Measurements from ENCODE around the gene TMOD4. TPM values are rescaled to one million over a fixed set of nuclear protein-coding genes. Genes with fewer than 3 reads are reported as not detected.

The TMOD4 gene
- total and polyA plus RNA-seq, 2 of the 13 experiments (the other 11 are each of a cell fraction or from before 2014, with no cell fraction given) = 0.66 TPM; not detected in 1

DNA sequence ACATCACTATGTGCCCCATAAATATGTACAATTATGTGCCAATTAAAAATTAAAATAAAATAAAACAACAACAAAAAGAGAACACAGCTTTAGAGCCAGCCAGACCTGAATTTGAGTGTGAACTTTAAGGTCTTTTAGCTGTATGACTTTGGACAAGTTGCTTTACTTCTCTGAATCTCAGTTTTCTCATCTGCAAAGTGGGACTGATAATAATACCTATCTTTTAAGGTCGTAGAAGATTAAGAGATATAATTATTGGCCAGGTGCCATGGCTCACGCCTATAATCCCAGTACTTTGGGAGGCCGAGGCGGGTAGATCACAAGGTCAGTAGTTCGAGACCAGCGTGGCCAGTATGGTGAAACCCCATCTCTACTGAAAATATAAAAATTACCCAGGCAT lies 17.5 kb upstream of the TMOD4 start:
- no peak overlapping the region for H3K4me2 ChIP-seq (ENCODE audit: low read depth, low read length)

DNA sequence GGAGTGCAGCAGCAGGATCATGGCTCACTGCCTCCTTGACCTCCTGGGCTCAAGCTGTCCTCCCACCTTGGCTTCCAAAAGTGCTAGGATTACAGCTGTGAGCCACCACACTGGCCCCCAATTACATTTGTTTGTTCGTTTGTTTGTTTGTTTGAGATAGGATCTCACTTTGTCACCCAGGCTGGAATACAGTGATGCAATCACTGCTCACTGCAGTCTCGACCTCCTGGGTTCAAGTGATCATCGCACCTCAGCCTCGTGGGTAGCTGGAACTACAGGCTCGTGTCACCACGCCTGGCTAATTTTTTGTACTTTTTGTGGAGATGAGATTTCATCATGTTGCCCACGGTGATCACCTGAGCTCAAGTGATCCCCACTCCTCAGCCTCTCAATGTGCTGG lies 16.3 kb upstream of the TMOD4 start:
- no peaks in the 10 kb centered on the region for H3K27me3 ChIP-seq (ENCODE audit: control insufficient read depth in 1 of 2, insufficient read depth in 2 of 2, low read length in 2 of 2)
- H3K27ac ChIP-seq (ENCODE audit: extremely low read length, insufficient read depth, low read length) = no peak overlapping the region
- H3K36me3 ChIP-seq (replicated peaks in 1 of 2; ENCODE audit: control insufficient read depth in 1 of 2, insufficient read depth in 2 of 2, low read length in 2 of 2) = no peaks in the 10 kb centered on the region
- DNase-seq (ENCODE audit: low spot score) (no peak), ATAC-seq (no peak), FAIRE-seq (no peak)
- peaks cover 15% of the 10 kb centered on the region for H3K79me2 ChIP-seq (ENCODE audit: insufficient read depth, low read length)
- H4K20me1 ChIP-seq (ENCODE audit: insufficient read depth, low read length) = no peaks in the 10 kb centered on the region
- H2AFZ ChIP-seq (ENCODE audit: low read length) = peak overlapping the region; percentile 36
- ChIA-PET POLR2A (no interaction called here), CTCF (ENCODE audit: low intra/inter-chr PET ratio, low total read pairs) (no interaction called here)
- no TSS peak for BruUV-seq (replicated peaks)
- no peak overlapping the region for H3K9ac ChIP-seq (ENCODE audit: insufficient read depth, low read depth, low read length)
- 5% methylated on average over 7 of the region's 7 CpGs for WGBS (ENCODE audit: low lambda C conversion rate)
- H3K4me2 ChIP-seq (ENCODE audit: low read depth, low read length) = peak overlapping the region; percentile 42; the same call in 1 of the 2 replicates
- no peaks in the 10 kb centered on the region for H3K9me3 ChIP-seq (ENCODE audit: low read length)
- TF ChIP-seq FOXP1 (IDR thresholded peaks at IDR 0.05) (no peak), FOXP1 (CRISPR knock-in tag; IDR thresholded peaks at IDR 0.05) (peak; percentile 47; the same call in 1 of the 2 replicates), FOXP4 (CRISPR knock-in tag; IDR thresholded peaks at IDR 0.05) (0 out of 2 replicates have a peak, but pooled peaks have one; percentile 33), ZBTB8A (CRISPR knock-in tag; IDR thresholded peaks at IDR 0.05; ENCODE audit: borderline replicate concordance, low read depth) (no peak), ATF7 (IDR thresholded peaks at IDR 0.05) (peak; percentile 46; the same call in 1 of the 2 replicates), ATF7 (CRISPR knock-in tag; IDR thresholded peaks at IDR 0.05) (no peak), CEBPB (IDR thresholded peaks at IDR 0.05; ENCODE audit: borderline replicate concordance, low read depth, low read length) (peak; percentile 65; the same call in 1 of the 2 replicates), ZNF615 (CRISPR knock-in tag; IDR thresholded peaks at IDR 0.05; ENCODE audit: borderline replicate concordance) (no peak), ATF4 (CRISPR knock-in tag; IDR thresholded peaks at IDR 0.05) (peak in 1 of 2 experiments; percentile 58; a peak in 1 of 4 replicates), CEBPG (CRISPR knock-in tag; IDR thresholded peaks at IDR 0.05) (peak; percentile 61), ZNF138 (CRISPR knock-in tag; IDR thresholded peaks at IDR 0.05; ENCODE audit: low read depth) (no peak), ELK4 (CRISPR knock-in tag; IDR thresholded peaks at IDR 0.05; ENCODE audit: borderline replicate concordance) (no peak)
- H3K4me3 ChIP-seq (replicated peaks in 1 of 3; ENCODE audit: insufficient read depth in 1 of 3, low read depth in 2 of 3, low read length in 3 of 3) = no peak overlapping the region
- intact Hi-C loops (cut with micrococcal nuclease; ENCODE audit: unreplicated experiment) (no loop called here), in situ Hi-C loops (cut with HindIII; ENCODE audit: extremely low pct_ligation_motif_present, low pct_unique_long_range_greater_than_20kb) (no loop called here)
- peaks cover 48% of the 10 kb centered on the region for H3K4me1 ChIP-seq (ENCODE audit: insufficient read depth, low read length)

More for the DNA sequence above, 17.5 kb upstream of the TMOD4 start:
- Histone ChIP-seq H3K27me3 (ENCODE audit: control insufficient read depth in 1 of 2, insufficient read depth in 2 of 2, low read length in 2 of 2) (no peaks in the 10 kb centered on the region), H3K9me3 (ENCODE audit: low read length) (no peaks in the 10 kb centered on the region), H3K27ac (ENCODE audit: extremely low read length, insufficient read depth, low read length) (no peak overlapping the region), H2AFZ (ENCODE audit: low read length) (no peak overlapping the region), H3K4me1 (ENCODE audit: insufficient read depth, low read length) (peaks cover 40% of the 10 kb centered on the region), H4K20me1 (ENCODE audit: insufficient read depth, low read length) (no peaks in the 10 kb centered on the region), H3K36me3 (replicated peaks in 1 of 2; ENCODE audit: control insufficient read depth in 1 of 2, insufficient read depth in 2 of 2, low read length in 2 of 2) (no peaks in the 10 kb centered on the region), H3K79me2 (ENCODE audit: insufficient read depth, low read length) (peaks cover 14% of the 10 kb centered on the region), H3K4me3 (replicated peaks in 1 of 3; ENCODE audit: insufficient read depth in 1 of 3, low read depth in 2 of 3, low read length in 3 of 3) (no peak overlapping the region), H3K9ac (ENCODE audit: insufficient read depth, low read depth, low read length) (no peak overlapping the region)
- POLR2A ChIA-PET = no interaction called here
- FAIRE-seq = no peak
- TF ChIP-seq MIER2 (CRISPR knock-in tag; IDR thresholded peaks at IDR 0.05) = no peak
- no peak for TF ChIP-seq ONECUT2 (CRISPR knock-in tag; IDR thresholded peaks at IDR 0.05)
- no peak for TF ChIP-seq ZNF709 (CRISPR knock-in tag; IDR thresholded peaks at IDR 0.05)
- TF ChIP-seq ZNF788 (CRISPR knock-in tag; IDR thresholded peaks at IDR 0.05; ENCODE audit: borderline replicate concordance) = no peak
- peak; percentile 73 for TF ChIP-seq ZNF629 (CRISPR knock-in tag; conservative IDR thresholded peaks at IDR 0.05)
- TF ChIP-seq IRF2 (CRISPR knock-in tag; IDR thresholded peaks at IDR 0.05) = no peak
- 0 out of 2 replicates have a peak, but pooled peaks have one; percentile 42 for TF ChIP-seq CHD4 (IDR thresholded peaks at IDR 0.05; ENCODE audit: borderline replicate concordance, low read length)
- TF ChIP-seq SP5 (CRISPR knock-in tag; IDR thresholded peaks at IDR 0.05; ENCODE audit: borderline replicate concordance, low read depth) = no peak
- no peak for ATAC-seq
- CTCF ChIA-PET (ENCODE audit: low intra/inter-chr PET ratio, low total read pairs) = no interaction called here
- DNase-seq (ENCODE audit: low spot score) = no peak
- in situ Hi-C loops (cut with HindIII; ENCODE audit: extremely low pct_ligation_motif_present, low pct_unique_long_range_greater_than_20kb) = no loop called here
- 37% methylated on average over 6 of the region's 6 CpGs for WGBS (ENCODE audit: low lambda C conversion rate)
- BruUV-seq (replicated peaks) = no TSS peak
- intact Hi-C loops (cut with micrococcal nuclease; ENCODE audit: unreplicated experiment) = no loop called here

All from HepG2 (cell line).